HL-60 (cell line): ENCODE measurements around the gene BCL2A1.

ENCODE experiments used
- DNase-seq, 2 experiments: peaks; one replicate each; pipeline ENCODE4 v3.0.0-alpha.2; 2010 to 2020; ENCODE audit warnings: low read depth in 1 of 2, low spot score in 1 of 2
- H3K27ac ChIP-seq: fragments of 250-450 bp; sonication (Bioruptor Pico); replicated peaks from 2 replicates; pipeline ENCODE4 v1.5.1; 2020; ENCODE audit warnings: mild to moderate bottlenecking, moderate library complexity
- H3K27me3 ChIP-seq: fragments of 250-450 bp; sonication (Bioruptor Pico); 2 replicates; pipeline ENCODE4 v1.5.1; 2021; ENCODE audit warnings: mild to moderate bottlenecking, moderate library complexity; ENCODE audit not compliant: insufficient read depth, poor library complexity, severe bottlenecking
- H3K4me3 ChIP-seq: replicated peaks from 2 replicates; pipeline ENCODE4 v1.5.1; 2011; ENCODE audit warnings: mild to moderate bottlenecking, control low read depth, low read length; ENCODE audit not compliant: insufficient read depth
- CTCF ChIP-seq: IDR thresholded peaks from one replicate; pipeline ENCODE4 v1.5.1; 2011; ENCODE audit warnings: low read length, control low read depth, inconsistent platforms; ENCODE audit not compliant: insufficient read depth
- GABPA ChIP-seq: IDR thresholded peaks from 2 replicates; pipeline ENCODE4 v1.6.1; 2012; ENCODE audit warnings: low read depth
- POLR2AphosphoS5 ChIP-seq: IDR thresholded peaks from 2 replicates; pipeline ENCODE4 v1.6.1; 2012; ENCODE audit warnings: low read depth
- REST ChIP-seq: IDR thresholded peaks from 2 replicates; pipeline ENCODE4 v1.6.1; 2012; ENCODE audit warnings: low read depth; ENCODE audit not compliant: insufficient replicate concordance
- SPI1 ChIP-seq: IDR thresholded peaks from 2 replicates; pipeline ENCODE4 v1.6.1; 2012; ENCODE audit warnings: low read depth, mild to moderate bottlenecking, borderline replicate concordance

BCL2A1 gene

DNA sequence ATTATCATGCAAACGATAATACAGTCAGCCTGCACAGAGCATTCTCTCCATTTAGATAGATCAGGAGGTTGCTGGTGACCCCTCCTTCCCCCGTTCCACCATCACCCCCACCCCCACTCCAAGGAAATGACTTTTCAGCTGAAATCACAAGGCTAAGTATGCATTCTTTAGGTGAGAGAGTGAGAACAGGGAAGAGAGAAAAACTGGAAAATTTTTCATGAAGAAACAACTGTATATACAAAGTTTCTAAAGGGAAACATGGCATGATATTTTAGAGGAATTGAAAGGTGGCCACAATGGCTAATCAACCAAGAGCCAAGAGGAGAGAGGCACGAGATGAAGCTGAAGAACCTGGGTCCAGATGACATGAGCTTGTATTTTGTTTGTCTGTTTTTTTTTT, 22.2 kb downstream of the BCL2A1 start:
- no peaks in the 10 kb centered on the region for H3K27me3 ChIP-seq
- no peak overlapping the region for H3K4me3 ChIP-seq
- H3K27ac ChIP-seq, result no peak overlapping the region
- no peak for TF ChIP-seq POLR2AphosphoS5
- TF ChIP-seq GABPA, result no peak
- TF ChIP-seq CTCF, result no peak
- no peak for TF ChIP-seq REST
- no peak for TF ChIP-seq SPI1
- DNase-seq, result no peak

- H3K27ac ChIP-seq, result no peak overlapping the region
- DNase-seq, result peak in 1 of 2 experiments; percentile 15
- H3K4me3 ChIP-seq, result no peak overlapping the region
- no peaks in the 10 kb centered on the region for H3K27me3 ChIP-seq
- TF ChIP-seq CTCF (no peak), GABPA (no peak), REST (no peak), SPI1 (no peak), POLR2AphosphoS5 (no peak)
Observed at GRCh38 chr15:79948095-79948695, 22.8 kb downstream of the BCL2A1 start.

GRCh38 chr15:79947009-79947408, 24.0 kb downstream of the BCL2A1 start:
- no peak for DNase-seq
- TF ChIP-seq REST (no peak), CTCF (no peak), POLR2AphosphoS5 (no peak), SPI1 (no peak), GABPA (no peak)
- Histone ChIP-seq H3K27me3 (no peaks in the 10 kb centered on the region), H3K4me3 (no peak overlapping the region), H3K27ac (no peak overlapping the region)
